HG03575 (cell line): ENCODE data around the gene COL1A1.

Source experiments
- ATAC-seq: cut with Tn5 transposase; IDR thresholded peaks from one replicate; pipeline ENCODE4 v1.9.1; 2021; ENCODE audit not compliant: unreplicated experiment, insufficient number of reproducible peaks, low FRiP score; ENCODE audit errors: extremely low read depth

The COL1A1 gene

DNA sequence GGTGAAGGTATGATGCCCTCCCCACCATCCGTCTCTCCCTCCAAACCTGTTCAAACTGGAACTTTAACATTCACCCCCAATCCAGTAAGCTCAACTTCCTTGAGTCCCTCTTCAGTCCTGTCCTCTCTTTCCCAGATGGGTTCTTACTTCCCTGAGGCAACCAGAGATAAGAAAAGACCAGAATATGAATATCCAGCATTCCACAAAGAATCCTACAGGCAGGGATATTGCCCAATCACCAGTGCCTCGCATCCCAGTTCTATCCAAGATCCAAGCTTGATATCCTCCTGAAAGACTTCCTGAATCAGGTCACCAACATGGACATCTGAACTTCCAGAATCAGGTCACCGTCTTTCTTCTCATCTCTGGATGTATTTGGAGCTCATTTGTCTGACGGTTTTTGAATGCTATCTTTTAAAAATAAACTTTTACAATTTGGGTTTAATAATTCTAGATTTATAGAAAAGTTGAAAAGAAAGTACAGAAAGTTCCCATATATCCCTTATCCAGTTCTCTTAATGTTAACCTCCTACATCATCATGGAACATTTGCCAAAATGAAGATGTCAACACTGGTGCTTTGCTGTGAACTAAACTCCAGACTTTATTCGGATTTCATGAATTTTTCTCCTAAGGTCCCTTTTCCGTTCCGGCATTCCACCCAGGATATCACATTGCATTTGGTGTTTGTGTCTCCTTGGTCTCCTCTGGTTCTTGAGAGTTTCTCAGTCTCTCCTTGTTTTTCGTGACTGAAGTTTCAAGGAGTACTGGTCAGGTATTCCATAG is 13.7 kb upstream of the COL1A1 start:
- no peak for ATAC-seq

DNA sequence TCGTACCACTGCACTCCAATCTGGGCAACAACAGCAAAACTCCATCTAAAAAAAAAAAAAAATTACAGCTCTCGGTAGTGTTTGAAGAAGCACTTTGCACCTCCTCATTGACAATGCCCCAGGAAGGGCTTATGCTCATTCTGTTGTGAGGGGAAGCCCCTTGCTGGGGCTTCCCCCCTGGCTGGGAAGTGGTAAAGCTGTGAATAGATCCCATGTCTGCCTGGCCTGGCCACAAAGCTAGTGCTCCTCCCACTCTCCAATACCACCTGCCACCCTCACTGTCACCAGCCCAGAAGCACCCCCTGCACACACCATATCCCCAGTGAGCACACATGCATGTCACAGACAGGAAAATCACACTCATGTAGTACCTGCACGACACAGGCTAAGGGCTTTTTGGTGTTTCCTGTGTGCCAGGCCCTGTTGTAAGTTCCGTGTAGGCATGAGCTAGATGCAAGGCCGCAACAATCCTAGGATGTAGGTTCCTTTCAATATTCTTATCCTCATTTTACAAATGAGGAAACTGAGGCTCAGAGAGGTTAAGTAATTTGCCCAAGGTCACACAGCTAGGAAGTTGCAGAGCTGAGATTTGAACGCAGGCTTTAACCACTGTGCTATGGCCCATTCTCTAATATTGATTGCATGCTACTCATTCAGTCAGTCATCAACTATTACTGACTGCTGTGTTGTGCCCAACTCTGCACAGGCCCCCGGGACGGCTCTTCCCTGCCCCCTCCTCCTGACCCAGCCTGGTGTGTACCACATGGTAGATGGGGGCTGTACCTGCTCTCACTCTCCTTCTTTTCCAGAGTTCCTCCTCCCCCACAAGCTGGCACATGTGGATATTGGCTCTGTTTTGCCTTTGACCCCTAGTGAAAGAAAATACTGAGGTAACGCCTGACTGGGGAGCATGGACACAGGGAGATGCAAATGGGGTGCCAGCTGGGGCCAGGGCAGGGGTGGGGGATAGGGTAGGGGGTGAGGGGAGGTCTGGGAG is 11.9 kb upstream of the COL1A1 start:
- no peak for ATAC-seq

DNA sequence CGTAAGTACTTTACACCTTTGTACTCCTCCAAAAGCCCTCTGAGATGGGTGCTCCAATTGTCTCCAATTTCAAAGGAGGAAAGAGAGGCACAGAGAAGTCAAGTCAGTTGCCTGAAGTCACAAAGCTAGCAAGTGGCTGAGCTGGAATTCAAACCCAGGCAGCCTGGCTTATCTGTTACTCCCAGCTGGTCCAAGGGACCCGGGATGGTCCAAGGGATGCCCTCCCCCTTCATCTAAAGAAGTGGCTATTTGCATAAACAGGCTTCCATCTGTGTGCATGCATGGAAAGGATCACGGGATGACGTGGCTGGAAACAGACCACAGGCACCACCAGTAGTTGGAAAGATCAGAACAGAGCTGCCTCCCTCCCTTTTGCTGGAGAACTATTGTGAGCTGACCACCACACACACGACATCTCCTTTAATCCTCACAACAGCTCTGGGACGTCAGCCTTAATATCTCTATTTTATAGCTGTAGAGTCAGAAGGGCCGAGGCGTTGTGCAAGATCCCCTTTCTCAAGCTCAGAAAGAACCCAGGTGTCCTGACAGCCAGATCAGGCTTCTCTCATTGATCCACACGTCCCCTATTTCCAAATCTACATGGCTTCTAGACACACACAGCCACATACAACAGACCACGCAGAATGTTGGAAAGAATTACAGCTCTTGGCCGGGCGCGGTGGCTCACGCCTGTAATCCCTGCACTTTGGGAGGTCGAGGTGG is 10.9 kb upstream of the COL1A1 start:
- no peak for ATAC-seq

GRCh38 chr17:50211249-50212120 is 10.1 kb upstream of the COL1A1 start:
- ATAC-seq, result no peak

GRCh38 chr17:50210240-50211225 is 9.1 kb upstream of the COL1A1 start:
- ATAC-seq, result no peak

GRCh38 chr17:50209472-50210239 is 8.2 kb upstream of the COL1A1 start:
- ATAC-seq, result no peak

- ATAC-seq, result no peak
Observed at GRCh38 chr17:50209133-50209471, 7.7 kb upstream of the COL1A1 start.

DNA sequence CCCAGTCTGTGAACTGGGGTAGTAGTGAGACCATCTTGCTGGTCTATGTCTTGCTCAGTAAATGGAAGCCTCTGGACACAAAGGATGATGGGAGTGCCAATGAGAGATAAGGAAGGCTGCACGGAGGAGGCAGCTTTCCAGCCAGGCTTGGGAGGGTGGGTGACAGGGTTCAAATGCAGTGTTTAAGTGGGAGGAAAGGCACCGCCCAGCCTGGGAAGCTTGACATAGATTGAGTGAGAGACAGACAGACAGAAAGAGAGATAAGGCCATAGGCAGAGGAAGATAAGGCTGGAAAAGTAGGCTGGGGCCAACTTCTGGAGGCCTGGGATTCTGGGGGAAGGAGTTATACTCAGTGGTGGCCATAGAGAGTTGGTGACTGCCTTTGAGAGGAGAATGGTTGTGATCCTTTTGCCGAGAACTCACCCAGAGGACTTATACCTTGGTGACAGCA is 7.2 kb upstream of the COL1A1 start:
- ATAC-seq, result no peak

- ATAC-seq, result no peak
Observed at GRCh38 chr17:50207792-50208567, 6.5 kb upstream of the COL1A1 start.

DNA sequence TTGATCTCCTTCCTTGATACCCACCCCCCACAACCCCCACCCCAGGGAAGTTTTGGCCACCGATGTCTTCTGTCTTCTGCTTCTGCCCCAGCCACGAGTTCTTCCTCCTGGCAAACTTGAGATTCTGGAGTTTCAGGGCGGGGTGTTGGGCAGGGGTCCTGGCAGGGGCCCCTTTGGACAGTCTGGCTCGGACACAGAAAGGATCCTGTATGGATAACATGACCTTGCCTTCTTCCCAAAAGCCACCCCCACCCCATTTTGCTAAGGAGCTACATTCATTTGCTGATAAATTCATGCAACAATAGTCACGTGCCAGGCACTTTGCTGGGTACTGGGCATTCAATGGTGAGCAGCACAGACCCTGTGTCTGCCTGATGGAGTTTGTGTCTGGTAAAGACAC is 5.9 kb upstream of the COL1A1 start:
- ATAC-seq, result no peak

DNA sequence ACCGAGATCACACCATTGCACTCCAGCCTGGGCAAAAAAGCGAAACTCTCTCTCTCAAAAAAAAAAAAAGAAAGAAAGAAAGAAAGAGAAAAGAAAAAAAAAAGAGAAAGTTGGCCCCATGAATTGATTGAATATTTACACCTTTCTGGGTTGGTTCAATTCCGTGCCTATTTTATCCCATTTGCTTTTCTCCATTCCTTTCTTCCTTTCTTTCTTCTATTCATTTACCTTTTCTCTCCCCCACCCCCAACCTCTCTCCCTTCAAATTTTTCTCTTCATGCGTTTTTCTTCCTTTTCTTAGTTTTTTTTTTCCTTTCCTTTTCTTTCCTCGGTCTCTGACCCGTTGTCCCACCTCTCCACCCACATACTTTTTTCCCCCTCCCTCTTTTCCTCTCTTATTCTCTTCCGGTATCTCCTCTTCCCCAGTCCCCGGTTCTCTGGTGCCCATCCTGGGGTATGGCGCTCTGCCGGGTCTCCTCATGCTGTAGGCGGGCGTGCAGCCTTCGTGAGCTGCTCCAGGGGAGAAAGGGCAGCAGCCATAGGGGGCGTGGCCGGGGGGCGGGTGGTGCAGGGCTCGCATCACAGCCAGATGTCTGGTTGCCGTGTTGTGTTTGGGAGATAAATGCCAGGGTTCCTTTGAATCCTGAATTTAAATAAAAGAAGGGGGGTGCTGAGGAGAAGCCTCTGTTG is 5.3 kb upstream of the COL1A1 start:
- ATAC-seq, result no peak

GRCh38 chr17:50205963-50206505 is 4.6 kb upstream of the COL1A1 start:
- ATAC-seq, result no peak

GRCh38 chr17:50205111-50205962 is 3.9 kb upstream of the COL1A1 start:
- ATAC-seq, result no peak

DNA sequence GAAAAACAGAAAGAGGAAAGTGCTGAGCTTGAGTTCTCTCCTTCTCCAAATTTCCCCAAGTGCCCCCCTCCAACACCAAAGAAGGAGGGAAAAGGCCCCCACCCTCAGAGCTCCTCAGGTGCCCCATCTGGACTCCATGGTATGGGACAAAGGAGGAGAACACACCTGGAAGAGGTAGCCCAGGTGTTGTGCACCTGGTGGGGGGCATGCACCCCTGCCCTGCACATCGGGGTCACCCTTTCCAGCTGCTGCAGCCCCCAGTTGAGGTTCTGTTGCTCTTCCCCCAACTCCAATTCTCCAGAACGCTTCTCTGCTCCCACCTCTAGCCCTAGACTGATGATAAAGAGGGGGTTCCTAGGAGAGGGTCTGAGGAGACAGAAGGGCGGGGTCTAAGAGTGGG is 3.0 kb upstream of the COL1A1 start:
- ATAC-seq, result no peak
